Hepatocyte (in vitro differentiated cells): ENCODE data around the gene CHRNA1. TPM values are rescaled to one million over a fixed set of nuclear protein-coding genes. Genes with fewer than 3 reads are reported as not detected.

Source experiments
- DNase-seq: peaks from one replicate; pipeline ENCODE4 v3.0.0-alpha.2; 2016; ENCODE audit warnings: low spot score
- H2AFZ ChIP-seq: fragments of 200-600 bp; sonication (generic); 2 replicates; pipeline ENCODE4 v1.6.0; 2016; ENCODE audit warnings: antibody characterized with exemption, mild to moderate bottlenecking
- H3K27ac ChIP-seq: fragments of 200-600 bp; sonication (generic); 2 replicates; pipeline ENCODE4 v1.5.1; 2016; ENCODE audit warnings: mild to moderate bottlenecking
- H3K27me3 ChIP-seq: fragments of 200-600 bp; sonication (generic); 2 replicates; pipeline ENCODE4 v1.6.1; 2016
- H3K36me3 ChIP-seq: fragments of 200-600 bp; sonication (generic); replicated peaks from 2 replicates; pipeline ENCODE4 v1.5.1; 2016; ENCODE audit warnings: low read depth; ENCODE audit not compliant: insufficient read depth
- H3K4me1 ChIP-seq: fragments of 200-600 bp; sonication (generic); 2 replicates; pipeline ENCODE4 v1.5.1; 2016; ENCODE audit warnings: mild to moderate bottlenecking, moderate library complexity; ENCODE audit not compliant: insufficient read depth
- H3K4me2 ChIP-seq: fragments of 200-600 bp; sonication (generic); 2 replicates; pipeline ENCODE4 v1.6.0; 2016
- H3K4me3 ChIP-seq: fragments of 200-600 bp; sonication (generic); 2 replicates; pipeline ENCODE4 v1.5.1; 2016; ENCODE audit warnings: mild to moderate bottlenecking
- H3K79me2 ChIP-seq: fragments of 200-600 bp; sonication (generic); 2 replicates; pipeline ENCODE4 v1.6.0; 2017; ENCODE audit warnings: mild to moderate bottlenecking
- H3K9me2 ChIP-seq: fragments of 200-600 bp; sonication (generic); replicated peaks from 2 replicates; pipeline ENCODE4 v1.6.0; 2017; ENCODE audit warnings: mild to moderate bottlenecking; ENCODE audit not compliant: insufficient read depth
- H3K9me3 ChIP-seq: fragments of 200-600 bp; sonication (generic); 2 replicates; pipeline ENCODE4 v1.5.1; 2016; ENCODE audit warnings: low read depth, mild to moderate bottlenecking
- H4K20me1 ChIP-seq: fragments of 200-600 bp; sonication (generic); 2 replicates; pipeline ENCODE4 v1.6.0; 2016; ENCODE audit warnings: mild to moderate bottlenecking; ENCODE audit not compliant: insufficient read depth, poor library complexity, severe bottlenecking
- EZH2 ChIP-seq: fragments of 200-600 bp; sonication (generic); IDR thresholded peaks from 2 replicates; pipeline ENCODE4 v1.6.1; 2016; ENCODE audit warnings: antibody characterized with exemption, mild to moderate bottlenecking, borderline replicate concordance
- EZH2phosphoT487 ChIP-seq: fragments of 200-600 bp; sonication (generic); IDR thresholded peaks from one replicate; pipeline ENCODE4 v1.6.1; 2018; ENCODE audit warnings: antibody characterized with exemption, mild to moderate bottlenecking, low read depth, moderate library complexity; ENCODE audit not compliant: unreplicated experiment, severe bottlenecking
- WGBS: methylation state at CpG from one replicate; pipeline ENCODE4 v1.1.6; 2016; ENCODE audit warnings: low lambda C conversion rate; ENCODE audit errors: missing lambda C conversion rate; 5-methylcytosine and 5-hydroxymethylcytosine counted together
- polyA plus RNA-seq: library from polyadenylated mRNA; unstranded; fragments of >200 nt; fragmentation: Nextera tagmentation; extraction: Ambion mirVana; gene quantifications from 2 replicates; pipeline ENCODE4 v1.2.1, GENCODE V29; 2016
- total RNA-seq: library from RNA; depleted of rRNA; stranded (reverse); fragments of >200 nt; gene quantifications from 2 replicates; pipeline ENCODE4 v1.2.3, GENCODE V29; 2014
- TF ChIP-seq, protein P1 (sequence below): fragments of 200-600 bp; sonication (generic); IDR thresholded peaks from 2 replicates; pipeline ENCODE4 v1.5.1; 2016; ENCODE audit warnings: antibody characterized with exemption, mild to moderate bottlenecking; ENCODE audit not compliant: poor library complexity

The CHRNA1 gene
- total and polyA plus RNA-seq, 2 experiments from 2014 or later = 1.5 to 1.9 TPM

DNA sequence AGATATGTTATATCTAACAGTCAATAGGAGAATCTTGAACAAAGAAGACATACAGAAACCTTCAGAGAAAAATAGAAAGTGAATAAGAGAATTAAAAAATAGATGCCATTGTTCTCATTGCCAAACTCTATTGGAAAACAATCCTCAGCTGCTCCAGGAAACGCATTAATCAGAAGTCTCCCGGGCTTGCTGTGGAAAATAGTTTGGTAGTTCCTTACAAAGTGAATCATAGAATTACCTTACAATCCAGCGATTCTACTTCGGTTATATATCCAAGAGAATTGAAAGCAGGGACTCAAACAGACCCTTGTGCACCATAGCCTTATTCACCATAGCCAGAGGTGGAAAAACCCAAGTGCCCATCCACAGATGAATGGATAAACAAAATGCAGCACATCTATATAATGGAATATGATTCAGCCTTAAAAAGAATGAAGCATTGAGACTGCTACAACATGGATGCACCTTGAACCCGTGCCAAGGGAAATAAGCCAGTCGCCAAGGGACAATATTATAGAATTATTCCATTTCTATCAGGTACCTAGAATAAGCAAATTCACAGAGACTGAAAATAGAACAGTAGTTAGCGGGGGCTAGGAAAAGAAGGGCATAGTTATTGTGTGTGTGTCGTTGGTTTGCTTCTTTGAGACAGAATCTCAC lies 21.9 kb upstream of the CHRNA1 start:
- H3K79me2 ChIP-seq = no peaks in the 10 kb centered on the region
- WGBS = 97% methylated on average over 8 of the region's 8 CpGs
- peak overlapping the region; percentile 87 for H3K27ac ChIP-seq
- no peak overlapping the region for H3K4me2 ChIP-seq
- H3K27me3 ChIP-seq = no peaks in the 10 kb centered on the region
- no peak overlapping the region for H3K4me3 ChIP-seq
- H3K9me3 ChIP-seq = no peaks in the 10 kb centered on the region
- no peak overlapping the region for H2AFZ ChIP-seq
- peaks cover 10% of the 10 kb centered on the region for H3K4me1 ChIP-seq
- no peaks in the 10 kb centered on the region for H4K20me1 ChIP-seq
- TF ChIP-seq EZH2 (no peak), EZH2phosphoT487 (no peak)
- TF ChIP-seq, protein P1, sequence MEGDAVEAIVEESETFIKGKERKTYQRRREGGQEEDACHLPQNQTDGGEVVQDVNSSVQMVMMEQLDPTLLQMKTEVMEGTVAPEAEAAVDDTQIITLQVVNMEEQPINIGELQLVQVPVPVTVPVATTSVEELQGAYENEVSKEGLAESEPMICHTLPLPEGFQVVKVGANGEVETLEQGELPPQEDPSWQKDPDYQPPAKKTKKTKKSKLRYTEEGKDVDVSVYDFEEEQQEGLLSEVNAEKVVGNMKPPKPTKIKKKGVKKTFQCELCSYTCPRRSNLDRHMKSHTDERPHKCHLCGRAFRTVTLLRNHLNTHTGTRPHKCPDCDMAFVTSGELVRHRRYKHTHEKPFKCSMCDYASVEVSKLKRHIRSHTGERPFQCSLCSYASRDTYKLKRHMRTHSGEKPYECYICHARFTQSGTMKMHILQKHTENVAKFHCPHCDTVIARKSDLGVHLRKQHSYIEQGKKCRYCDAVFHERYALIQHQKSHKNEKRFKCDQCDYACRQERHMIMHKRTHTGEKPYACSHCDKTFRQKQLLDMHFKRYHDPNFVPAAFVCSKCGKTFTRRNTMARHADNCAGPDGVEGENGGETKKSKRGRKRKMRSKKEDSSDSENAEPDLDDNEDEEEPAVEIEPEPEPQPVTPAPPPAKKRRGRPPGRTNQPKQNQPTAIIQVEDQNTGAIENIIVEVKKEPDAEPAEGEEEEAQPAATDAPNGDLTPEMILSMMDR = no peak
- no peaks in the 10 kb centered on the region for H3K36me3 ChIP-seq
- no peaks in the 10 kb centered on the region for H3K9me2 ChIP-seq
- DNase-seq = no peak

DNA sequence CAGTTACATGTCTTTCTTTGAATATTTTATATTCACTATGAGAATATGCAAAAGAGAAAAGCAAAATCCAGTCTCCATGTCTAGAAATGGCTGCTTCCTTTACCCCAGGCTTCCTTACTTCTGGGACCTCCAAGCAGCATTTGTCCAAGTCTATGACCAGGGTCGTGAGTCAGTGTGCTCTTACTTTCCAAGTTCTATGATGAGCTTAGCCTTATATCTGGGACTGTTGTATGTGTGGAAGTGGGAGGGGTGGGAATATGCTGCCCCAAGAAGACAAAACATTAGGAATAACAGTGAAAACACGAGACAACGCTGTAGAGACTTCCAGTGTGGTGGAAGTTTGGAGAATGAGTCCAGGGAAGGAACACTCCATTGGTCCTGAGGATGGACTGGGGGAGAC lies 21.2 kb upstream of the CHRNA1 start:
- DNase-seq = no peak
- Histone ChIP-seq H3K4me2 (no peak overlapping the region), H3K27ac (no peak overlapping the region), H3K79me2 (no peaks in the 10 kb centered on the region), H3K36me3 (no peaks in the 10 kb centered on the region), H3K4me1 (peaks cover 10% of the 10 kb centered on the region), H3K9me3 (no peaks in the 10 kb centered on the region), H3K27me3 (no peaks in the 10 kb centered on the region), H4K20me1 (no peaks in the 10 kb centered on the region), H3K4me3 (no peak overlapping the region), H2AFZ (no peak overlapping the region), H3K9me2 (no peaks in the 10 kb centered on the region)
- WGBS = 89% methylated on average over 3 of the region's 3 CpGs
- TF ChIP-seq EZH2 = no peak
- no peak for TF ChIP-seq EZH2phosphoT487
- TF ChIP-seq, protein P1 = no peak

DNA sequence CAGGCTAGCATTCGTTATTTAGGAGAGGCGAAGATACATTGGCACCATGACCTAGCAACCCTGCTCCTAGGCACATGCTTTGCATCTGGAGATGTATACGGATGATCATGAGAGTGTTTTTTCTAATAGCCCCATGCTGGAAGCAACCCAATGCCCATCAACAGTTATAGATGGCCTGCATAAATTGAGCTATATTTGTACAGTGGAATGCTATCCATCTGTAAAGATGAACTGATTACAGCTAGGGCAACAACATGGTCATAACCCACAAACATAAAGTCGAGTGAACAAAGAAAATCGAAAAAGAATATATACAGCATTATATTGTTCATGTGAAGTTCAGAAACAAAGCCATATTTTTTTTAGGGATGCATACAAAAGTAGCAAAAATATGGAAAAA lies 20.6 kb upstream of the CHRNA1 start:
- Histone ChIP-seq H3K9me3 (no peaks in the 10 kb centered on the region), H3K36me3 (no peaks in the 10 kb centered on the region), H3K4me1 (peaks cover 10% of the 10 kb centered on the region), H3K27ac (no peak overlapping the region), H3K4me2 (no peak overlapping the region), H2AFZ (no peak overlapping the region), H4K20me1 (no peaks in the 10 kb centered on the region), H3K27me3 (no peaks in the 10 kb centered on the region), H3K9me2 (no peaks in the 10 kb centered on the region), H3K4me3 (no peak overlapping the region), H3K79me2 (no peaks in the 10 kb centered on the region)
- WGBS = 91% methylated on average over 5 of the region's 5 CpGs
- DNase-seq = no peak
- no peak for TF ChIP-seq EZH2phosphoT487
- TF ChIP-seq, protein P1 = no peak
- TF ChIP-seq EZH2 = no peak
